Measurements from ENCODE around the gene ADAMTS2.

ADAMTS2 gene

DNA sequence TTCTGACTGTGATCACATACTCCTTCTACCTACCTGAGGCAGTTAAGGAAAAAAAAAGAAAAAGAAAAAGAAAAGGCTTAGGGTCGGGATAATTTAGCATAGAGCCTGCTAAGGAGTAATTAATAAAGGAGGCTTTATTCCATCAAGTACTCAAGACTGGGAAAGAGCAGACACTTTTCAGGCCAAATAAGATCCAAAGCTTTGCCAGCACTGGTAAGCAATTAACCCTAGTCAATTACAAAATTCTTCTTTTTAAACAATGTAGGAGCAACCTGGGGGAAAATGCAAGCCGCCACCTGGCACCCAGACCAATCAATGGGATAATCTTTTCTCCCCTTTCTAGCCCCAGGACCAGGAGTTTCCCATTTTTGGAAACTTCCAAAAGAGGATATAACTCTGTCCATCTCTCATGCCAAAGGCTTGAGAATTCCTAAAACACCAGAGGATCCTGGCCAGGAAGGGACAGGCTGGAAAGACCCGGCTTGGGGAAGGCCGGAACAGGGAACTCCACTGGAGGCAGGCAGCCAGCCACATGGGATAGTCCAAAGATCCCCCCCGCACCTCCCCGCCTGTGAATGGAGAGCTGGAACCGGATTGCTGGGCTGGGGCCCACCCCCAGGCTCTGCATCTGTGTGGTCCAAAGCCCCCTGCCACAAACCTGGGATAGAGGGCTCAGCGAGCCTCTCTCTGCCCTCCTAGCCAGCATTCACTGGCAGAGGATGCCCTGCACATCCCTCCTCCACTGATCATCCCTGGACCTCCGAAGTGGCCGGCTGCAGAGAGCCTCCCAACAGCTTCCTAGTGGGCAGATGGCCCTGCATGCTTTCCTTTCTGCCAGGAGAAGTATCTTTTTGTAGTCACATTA is 167.3 kb downstream of the ADAMTS2 start:
- no peak for DNase-seq (ENCODE audit: low read depth in 2 of 2)

DNA sequence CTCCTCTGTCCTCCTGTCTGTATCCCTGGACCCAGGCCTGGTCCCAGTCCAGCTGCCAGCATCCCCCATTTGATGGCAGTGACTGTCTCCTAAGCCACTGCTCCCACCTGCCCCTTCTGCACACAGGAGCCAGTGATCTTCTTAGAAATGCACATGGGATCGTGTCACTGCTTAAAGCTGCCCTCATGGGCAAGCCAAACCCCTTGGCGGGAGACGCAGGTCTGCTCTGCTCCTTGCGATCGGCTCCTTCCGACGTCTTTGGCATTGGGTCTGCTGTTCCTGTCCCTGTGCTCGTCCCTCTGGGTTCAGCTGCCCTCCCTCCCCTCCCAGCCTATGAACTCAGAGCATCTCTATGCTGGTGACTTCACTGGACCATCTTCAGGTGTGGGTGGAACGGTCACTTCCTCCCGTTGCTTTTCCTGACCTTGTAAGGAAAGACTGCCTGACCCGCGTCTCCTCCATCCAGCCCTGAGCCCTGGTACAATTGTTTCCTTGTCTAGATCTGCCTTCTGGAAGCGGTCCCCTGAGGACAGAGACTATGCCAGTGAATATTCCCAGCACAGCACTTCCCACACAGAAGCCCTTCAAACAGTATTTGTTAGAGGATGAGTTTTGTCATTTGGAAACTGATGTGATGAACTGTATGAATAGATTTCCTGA is 168.6 kb downstream of the ADAMTS2 start:
- DNase-seq (ENCODE audit: low read depth in 2 of 2): no peak

DNA sequence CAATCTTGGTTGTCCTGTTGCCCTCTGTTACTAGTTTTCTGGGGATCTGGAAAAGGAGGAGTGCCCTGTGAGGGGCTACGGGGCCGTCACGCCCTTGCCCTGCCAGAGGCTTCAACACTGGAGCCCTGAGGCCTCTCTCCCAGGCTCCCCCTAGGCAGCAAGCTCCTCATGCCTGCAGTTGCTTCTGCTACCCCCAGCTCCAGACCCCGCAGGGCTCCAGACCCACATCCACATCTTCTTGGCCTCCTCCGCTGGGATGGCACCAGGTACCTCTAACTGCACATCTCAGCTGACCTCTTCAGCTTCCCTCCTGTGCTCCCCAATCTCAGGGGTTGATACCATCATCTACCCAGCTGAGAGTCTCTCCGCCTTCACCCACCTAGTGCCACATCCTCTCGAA is 169.1 kb downstream of the ADAMTS2 start:
- no peak for DNase-seq (ENCODE audit: low read depth in 2 of 2)

DNA sequence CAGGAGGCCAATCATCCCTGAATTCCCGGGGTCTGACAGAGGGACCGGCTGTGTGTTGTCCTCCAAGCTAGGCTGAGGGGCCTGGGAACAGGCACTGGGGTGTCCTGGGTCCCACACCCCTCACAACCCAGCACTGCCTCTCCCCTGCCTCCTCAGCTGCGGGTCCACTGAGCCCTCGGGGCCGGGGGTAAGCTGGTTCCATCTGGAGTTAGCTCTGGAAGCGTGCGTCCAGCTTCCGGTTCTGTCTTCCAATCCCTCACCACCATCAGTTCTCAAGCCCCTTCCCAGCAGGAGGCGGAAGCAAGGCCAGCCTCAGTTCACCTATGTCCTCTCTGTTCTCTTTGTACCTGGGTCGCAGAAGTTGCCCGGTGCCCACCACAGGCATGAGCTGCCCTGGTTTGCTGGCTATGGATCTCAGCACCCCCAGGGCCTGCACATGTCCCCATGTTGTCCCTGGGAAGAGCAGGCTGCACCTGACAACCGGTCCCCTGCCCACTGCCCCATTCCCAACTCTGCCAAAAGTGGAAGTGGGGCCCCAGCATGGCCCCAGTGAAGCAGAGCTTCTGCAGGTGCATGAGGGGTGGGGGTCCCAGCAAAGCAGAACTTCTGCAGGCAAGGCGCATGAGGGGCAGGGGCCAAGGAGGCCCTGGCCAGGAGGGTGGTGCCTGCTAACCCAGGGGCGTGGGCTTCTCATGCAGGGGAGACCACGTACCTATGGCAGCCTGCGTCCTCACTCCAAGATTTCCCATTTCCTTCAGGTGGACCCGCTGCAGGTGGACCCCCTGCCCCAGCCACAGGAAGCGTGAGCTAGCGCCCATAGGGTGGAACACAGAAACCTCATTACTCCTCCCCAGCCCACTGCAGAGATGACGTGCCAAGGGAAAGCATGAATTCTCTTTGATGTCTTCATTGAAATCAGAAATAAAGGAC is 173.2 kb downstream of the ADAMTS2 start:
- no peak for DNase-seq (ENCODE audit: low read depth in 2 of 2)

DNA sequence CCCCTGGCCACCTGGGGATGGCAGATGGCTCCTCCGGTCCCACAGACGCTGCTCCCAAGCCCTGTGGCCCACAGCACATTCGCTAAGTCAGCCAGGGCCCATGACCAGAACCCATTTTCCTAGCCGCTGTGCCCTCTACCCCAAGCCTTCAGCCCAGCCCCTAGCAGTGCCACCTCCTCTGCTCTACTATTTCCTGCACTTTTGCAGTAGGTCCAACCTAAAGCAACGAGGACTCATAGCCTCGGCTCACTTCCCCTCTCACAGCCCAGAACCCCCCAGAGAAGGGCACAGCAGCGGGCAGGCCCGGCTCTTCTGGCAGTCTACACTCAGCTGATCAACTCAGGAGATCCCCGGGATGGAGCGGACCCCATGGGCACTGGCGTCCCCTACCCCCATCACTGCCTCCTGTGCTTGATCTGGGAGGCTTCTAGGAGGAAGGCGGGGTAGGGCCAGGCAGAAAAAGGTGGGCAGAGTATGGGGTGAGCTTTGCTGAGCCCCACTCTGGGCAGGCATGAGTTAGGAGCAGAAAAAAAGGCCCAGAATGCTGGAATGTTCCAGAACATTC is 173.9 kb downstream of the ADAMTS2 start:
- DNase-seq (ENCODE audit: low read depth in 2 of 2): no peak

DNA sequence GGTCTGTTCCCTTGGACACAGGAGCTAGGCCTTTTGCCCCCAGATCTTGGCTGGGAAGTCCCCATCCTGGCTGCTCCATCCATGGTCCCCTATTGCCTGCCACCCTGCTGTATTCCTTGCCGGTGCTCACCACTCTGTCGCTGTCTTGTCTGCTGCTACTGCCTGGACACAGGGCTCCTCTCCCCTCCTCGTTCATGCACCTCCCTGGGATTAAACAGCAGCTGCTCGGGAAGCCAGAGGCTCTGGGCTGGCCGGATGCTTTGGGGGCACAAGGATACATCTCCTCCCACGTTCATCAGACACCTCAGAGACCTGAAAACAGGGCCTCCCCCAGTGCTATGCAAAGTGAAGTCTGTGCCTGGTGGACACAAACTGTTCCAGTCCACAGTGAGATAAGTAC is 174.7 kb downstream of the ADAMTS2 start:
- DNase-seq (ENCODE audit: low read depth in 2 of 2): no peak

DNA sequence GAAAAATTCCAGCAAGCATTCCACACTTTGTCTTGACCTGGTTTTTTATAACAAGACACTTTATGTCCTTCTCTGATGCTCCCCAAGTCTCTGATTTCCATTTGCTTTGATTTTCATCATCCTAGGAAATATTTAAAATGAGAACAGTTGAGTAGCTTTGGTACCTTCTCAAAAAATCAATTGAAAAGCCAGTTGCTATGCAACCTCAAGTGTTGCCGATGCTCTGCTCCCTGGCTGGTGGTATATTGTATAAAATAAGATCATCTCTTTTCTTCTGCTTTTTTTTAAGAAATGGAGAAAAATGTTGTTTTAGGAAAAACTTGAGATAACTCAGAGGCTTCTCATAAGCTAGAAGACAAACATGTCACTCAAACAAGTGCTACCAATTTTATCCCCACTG is 175.4 kb downstream of the ADAMTS2 start:
- no peak for DNase-seq (ENCODE audit: low read depth in 2 of 2)

DNA sequence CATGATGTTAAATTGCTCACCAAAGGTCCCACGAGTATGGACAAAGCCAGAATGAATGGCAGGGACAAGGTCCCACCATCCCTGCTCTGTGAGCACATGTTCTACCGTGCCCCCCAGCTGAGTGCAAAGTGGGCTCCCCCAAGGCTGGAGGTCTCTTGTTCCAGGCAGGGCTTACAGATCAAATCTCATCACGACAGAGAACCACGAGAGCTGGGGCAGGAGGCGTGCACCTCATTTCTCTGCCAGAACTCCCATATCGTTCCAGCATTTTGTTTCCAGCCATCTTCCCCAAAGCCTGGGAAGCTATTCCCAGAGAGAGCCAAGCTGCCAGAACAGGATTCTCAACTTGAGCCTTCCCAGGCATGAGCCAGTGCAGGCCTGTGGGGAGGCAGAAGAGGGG is 176.6 kb downstream of the ADAMTS2 start:
- no peak for DNase-seq (ENCODE audit: low read depth in 2 of 2)

DNA sequence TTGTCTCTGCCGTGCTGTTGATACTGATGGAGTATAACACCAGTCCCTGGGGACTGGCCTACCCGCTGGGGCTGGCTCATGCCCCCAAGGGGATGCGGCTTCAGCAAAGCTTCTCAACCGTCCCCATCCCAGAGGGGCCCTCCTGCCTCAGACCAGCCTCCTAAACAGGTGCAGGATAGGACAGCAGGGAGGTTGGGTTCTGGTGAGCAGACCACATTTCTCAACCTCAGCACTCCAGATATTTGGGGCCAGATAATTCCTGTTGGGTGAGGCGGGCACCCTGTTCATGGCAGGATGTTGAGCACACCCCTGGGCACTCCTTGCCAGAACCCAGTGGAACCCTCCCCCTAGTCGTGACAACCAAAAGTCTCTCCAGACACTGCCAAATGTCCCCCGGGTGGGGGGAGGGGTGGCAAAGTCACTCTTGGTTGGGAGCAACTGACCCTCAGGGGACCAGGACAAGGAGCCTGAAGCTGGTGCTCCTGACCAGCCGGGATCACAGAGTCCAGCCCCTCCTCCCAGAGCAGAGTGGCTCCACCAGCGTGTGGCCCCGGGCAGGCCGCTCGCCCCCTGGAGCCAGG is 177.3 kb downstream of the ADAMTS2 start:
- no peak for DNase-seq (ENCODE audit: low read depth in 2 of 2)

DNA sequence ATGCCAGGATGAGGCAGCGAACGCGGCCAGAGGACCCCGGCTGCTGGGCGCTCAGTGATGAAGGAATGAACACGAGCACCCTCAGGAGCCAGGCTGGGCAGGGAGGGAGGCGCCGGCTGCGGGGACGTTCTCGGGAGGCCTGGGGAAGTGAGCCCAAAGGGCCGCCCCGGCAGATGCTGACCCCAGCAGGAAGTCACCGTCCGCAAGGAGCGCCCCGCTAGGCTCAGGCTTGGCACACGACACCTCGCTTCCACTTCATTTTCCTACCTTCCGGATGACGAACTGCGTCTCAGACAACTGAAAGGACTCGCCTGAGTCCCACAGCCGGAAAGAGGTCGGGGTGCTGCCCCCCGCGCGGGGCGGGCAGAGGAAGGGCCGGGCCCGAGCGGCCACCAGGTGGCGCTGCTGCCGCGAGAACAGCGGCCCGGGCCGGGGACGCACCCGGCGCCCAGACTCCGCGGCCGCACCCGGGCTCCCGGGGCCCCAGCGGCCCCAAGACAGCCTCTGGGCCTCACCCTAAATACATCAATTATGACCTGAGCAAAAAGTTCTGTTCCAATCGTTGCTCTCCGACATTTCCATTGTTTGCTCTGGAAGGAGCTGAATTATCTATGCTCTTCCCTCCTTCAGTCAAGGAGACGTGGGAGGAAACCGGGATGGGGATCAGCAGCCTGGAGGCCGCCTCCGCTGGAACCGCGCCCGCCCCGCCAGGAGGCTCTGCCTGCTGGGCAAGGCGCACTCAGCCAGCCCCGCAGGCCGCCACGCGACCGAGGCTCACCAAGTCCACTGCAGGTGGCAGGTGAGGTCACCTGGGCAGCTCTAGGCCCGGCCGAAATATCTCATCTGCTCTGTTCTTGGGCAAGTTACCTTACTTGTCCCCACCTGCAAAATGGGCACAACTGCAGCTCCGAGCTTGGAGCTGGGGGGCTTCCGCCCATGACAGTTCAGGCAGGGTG is 178.1 kb downstream of the ADAMTS2 start:
- DNase-seq (ENCODE audit: low read depth in 2 of 2): peak; percentile 14 to 59

DNA sequence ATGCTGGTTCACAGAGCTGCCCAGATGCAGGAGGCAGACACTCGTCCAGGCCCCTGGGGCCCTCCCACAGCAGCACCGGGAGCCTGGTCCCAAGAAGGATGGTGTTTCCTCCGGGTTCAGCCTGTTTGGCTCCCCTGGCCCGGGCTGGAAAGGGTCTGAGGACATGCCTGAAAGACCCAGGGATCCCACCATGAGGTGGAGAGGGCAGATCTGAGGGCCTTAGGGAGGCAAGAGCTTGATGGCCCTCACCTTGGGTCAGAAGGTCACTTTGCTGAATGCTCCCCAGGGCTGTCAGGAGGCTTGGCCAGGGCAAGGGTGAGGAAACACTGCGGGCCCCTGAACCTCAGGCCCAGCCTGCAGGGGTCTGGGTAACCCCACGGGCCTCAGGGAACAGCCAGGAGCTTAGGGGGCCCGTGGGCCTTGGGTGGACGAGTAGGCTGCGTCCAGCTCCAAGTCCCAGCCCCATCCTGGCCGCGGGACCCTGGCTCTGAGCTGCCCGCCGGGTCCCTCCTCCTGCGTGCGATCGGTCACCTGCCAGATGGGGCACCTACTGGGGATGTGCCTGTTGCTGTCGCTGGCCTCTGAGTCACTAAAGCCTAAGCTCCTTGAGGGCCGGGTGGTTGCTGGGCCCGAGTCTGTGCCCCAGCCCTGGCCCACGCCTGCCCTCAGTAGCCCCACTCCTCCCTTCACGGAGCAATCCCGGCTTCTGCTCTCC is 178.9 kb downstream of the ADAMTS2 start:
- DNase-seq (ENCODE audit: low read depth in 2 of 2): no peak

DNA sequence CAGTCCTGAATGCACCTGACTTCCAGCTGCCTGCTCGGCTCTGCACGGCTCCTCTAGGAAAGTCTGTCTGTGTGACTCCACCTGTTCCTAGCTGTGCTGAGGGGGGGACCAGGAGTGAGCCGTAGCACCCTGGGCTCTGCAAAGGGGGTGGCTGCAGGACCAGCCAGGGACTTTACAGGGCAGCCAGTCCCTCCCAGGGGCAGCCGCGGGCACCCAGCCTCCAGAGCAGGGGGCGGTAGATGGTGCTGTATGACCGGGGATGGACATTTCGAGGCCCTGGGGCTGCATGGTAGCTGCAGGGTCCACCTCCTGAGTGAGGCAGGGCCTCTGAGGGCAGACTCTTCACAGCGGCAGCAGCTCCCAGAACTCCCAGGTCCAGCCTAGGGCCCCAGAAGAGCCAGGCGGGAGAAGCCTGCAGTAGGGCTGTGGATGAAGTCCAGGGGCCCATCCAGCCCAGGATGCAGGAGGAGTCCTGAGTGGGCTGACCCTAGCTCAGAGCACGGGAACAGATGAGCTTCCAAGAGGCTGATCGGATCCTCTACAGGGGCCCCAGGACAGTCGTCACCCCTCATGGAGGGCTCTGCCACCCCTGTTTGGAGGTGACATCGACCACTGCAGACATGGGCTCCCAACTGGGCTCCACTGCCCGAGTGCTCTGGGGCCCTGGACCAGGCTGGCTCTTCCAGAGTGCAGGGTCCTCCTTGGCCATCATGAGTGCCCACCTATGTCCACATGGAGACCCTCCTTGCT is 179.7 kb downstream of the ADAMTS2 start:
- no peak for DNase-seq (ENCODE audit: low read depth in 2 of 2)

DNA sequence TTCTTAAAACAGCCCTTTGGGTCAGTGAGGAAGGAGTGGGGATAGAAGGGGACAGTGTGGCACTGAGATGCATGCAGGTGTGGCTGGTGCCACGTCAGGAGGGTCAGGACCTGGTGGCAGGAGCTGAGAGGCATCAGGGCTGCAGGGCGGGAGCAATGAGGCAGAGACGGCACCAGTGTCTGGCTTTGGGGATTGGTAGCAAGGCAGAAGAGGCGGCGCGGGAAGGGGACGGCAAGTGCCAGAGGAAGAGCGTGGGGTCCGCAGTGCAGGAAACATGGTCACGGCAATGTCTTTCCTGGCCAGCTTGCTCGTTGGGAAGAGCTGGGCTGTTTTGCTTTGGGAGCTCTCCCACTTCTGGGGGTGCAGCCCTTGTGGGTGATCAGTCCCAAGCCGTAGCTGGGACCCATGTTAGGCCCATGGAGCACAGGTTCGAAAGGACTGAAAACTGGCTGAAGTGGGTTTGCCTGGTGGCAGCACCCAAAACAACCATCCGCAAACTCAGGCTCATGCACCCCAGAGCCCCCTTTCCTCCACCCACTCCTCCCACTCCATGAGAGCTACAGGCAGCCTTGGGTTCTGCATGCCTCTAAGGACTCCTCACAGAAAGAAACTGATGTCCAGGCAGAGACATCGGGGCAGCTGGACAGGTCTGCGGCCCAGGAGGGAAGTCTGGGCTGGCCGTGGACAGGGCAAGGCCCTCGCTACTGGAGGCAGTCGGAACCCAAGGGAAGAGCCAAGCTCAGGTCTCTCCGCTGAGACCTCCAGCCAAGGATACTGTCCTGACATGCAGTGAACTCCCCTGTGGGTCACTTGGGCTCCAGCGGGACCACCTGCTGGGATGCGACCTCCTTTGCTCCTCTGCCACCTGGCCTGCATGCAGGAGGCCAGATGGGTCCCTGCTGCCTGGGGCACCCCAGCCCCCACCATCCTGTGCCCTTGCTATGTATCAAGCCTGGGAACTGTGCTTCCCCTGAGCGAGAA is 180.6 kb downstream of the ADAMTS2 start:
- DNase-seq (ENCODE audit: low read depth in 2 of 2): no peak

DNA sequence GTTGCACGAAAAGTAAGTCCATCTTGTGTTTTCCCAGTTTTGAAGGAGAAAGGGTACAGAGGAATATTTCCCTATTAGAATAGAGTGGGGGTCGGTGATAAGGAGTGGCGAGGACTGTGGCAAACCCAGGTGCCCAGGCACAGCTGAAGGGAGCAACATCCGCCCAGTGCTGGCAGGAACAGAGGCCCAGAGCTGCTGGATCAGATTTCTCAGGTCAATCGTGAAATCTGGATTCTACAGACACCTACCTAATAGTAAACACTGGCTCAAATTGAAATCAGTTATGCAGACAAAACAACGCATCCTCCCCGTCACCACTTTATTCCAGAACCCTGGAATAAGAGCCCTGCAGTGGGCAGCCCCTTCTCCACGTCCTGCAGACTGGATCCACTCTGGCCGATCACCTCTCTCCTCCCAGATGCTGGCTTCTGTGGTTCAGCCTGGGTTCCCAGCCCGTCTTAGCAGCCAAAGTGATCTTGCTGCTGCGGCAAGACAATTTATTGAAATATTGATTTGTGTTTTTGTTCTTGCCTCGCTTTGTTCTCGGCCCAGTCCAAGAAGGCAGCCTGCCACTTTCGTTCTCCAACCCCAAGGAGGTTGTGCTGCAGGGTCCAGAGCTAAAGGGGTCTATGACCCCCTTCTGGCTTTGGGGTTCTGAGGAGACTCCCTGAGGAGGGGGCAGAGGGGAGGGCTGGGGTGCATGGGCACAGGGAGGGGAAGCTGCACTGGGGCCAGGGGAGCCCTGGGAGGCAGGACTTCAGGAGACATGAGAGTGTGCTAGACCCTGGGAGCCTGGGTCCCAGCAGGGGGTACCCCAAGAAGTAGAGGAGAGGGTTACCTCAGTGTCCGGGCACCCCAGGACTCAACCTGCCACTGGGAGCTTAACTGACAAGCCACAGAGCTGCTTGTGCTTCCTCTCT is 181.8 kb downstream of the ADAMTS2 start:
- no peak for DNase-seq (ENCODE audit: low read depth in 2 of 2)

DNA sequence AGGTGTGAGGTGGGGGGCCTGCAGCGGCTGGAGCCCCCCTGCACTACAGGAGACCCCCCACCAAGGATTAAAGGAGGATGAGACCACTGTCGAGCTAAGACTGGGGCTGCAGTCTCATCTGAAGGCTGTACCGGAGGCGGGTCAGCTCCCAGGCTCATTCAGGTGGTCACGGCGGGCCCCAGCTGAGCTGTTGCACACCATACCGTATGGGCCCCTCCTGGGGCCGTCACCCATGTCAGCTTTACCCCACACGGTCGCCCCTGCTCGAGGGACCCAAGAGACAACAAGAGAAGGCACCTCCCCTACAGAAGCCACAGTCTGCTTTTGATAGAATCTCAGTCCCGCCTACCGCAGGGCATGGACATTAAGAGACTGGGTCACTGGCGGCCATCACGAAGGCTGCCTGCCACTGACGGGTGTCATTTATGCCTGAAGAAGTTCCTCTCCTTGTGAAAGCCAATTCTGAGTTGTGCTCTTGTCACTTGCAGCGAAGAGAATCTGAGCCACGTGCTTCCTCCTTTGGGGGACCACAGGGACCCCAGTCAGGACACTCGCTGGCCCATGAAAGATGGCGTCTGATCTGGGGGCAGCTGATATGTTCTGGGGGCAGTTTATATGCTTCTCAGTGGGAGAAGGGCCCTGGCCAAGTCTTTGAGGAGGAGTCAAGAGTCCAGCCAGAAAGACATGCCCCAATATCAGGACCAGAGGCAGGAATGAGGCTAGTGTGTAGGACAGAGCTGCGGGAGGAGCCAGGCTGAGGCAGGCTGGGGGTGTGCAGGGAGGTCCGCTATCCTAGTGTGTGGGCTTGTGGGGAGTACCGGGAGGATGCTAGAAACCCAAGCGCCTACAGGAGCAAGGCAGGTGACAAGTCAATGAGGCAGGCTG is 182.7 kb downstream of the ADAMTS2 start:
- DNase-seq (ENCODE audit: low read depth in 2 of 2): no peak

DNA sequence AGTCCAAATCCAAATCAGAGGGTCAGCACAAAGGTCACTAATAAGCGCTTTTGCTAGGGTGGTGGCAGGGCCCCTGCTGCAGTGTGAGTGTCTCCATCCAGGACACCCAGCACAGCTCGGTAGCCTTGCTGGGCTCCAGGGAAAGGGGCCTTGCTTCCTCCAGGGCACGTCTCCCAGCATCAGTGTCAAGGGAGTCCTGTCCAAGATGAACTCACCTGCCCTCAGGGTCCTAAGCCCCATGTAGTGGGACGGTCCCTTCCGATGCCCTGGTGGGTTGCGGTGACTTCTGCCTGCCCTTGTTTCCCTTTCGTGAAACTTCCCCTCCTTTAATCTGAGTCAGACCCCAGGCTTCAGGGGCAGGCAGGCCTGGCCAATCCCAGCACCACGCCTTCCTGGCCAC is 183.4 kb downstream of the ADAMTS2 start:
- DNase-seq (ENCODE audit: low read depth in 2 of 2): no peak
